Endothelial cell of umbilical vein (primary cell): ENCODE data around the gene NXN.

ENCODE experiments used
- CTCF ChIP-seq, 2 donors: IDR thresholded peaks; 1 replicate in 1 of 2; 2 replicates in 1 of 2; pipeline ENCODE4 v1.5.1; 2011; ENCODE audit warnings: low read length in 2 of 2, mild to moderate bottlenecking in 2 of 2, moderate library complexity in 2 of 2, control low read depth in 1 of 2, inconsistent platforms in 1 of 2, low read depth in 1 of 2; ENCODE audit not compliant: insufficient read depth in 1 of 2; ENCODE audit errors: extremely low read depth in 1 of 2
- EZH2 ChIP-seq: IDR thresholded peaks from 2 replicates; pipeline ENCODE4 v1.6.1; 2012; ENCODE audit warnings: borderline replicate concordance, low read depth, mild to moderate bottlenecking, moderate library complexity, low read length, inconsistent platforms; ENCODE audit not compliant: severe bottlenecking
- FOS ChIP-seq: IDR thresholded peaks from 2 replicates; pipeline ENCODE4 v1.6.1; 2011; ENCODE audit warnings: mild to moderate bottlenecking, low read length, moderate library complexity, borderline replicate concordance; ENCODE audit not compliant: insufficient read depth
- GATA2 ChIP-seq: IDR thresholded peaks from 2 replicates; pipeline ENCODE4 v1.7.0; 2011; ENCODE audit warnings: low read depth, mild to moderate bottlenecking, moderate library complexity, mixed read lengths, low read length; ENCODE audit not compliant: insufficient read length, insufficient read depth
- JUN ChIP-seq: IDR thresholded peaks from 2 replicates; pipeline ENCODE4 v1.6.1; 2011; ENCODE audit warnings: borderline replicate concordance, low read depth; ENCODE audit not compliant: insufficient read length, insufficient read depth
- POLR2A ChIP-seq: IDR thresholded peaks from 2 replicates; pipeline ENCODE4 v1.6.1; 2012; ENCODE audit warnings: low read depth, mild to moderate bottlenecking, control low read depth, low read length
- POLR2AphosphoS5 ChIP-seq: IDR thresholded peaks from 2 replicates; pipeline ENCODE4 v1.6.1; 2012; ENCODE audit warnings: low read depth, mild to moderate bottlenecking, control low read depth, low read length, moderate library complexity; ENCODE audit not compliant: insufficient read depth

DNA sequence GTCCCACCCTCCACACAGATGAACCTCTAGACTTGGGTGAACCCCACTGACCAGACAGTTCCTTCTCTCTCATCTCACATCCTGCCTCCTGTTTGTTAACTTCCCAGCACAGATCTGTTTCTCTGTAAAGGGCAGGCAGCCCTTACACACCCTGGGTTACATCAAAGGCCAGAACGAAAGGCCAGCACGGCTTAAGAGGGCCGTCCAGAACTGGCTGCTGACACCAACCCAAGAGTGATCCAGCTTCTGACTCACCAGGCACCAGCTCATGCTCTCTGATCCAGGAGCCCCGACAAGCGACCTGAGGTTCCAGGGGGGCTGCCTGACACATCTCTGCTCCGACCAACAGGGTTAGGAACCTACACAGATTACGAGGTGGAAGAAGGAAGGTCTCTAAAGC lies 110.5 kb downstream of the NXN start:
- TF ChIP-seq GATA2 (no peak), EZH2 (no peak), CTCF (IDR thresholded peaks at IDR 0.05; ENCODE audit: extremely low read depth in 1 of 2, insufficient read depth in 1 of 2, low read depth in 1 of 2, low read length in 2 of 2) (no peak), POLR2AphosphoS5 (no peak), POLR2A (no peak), FOS (no peak), JUN (no peak)
